ENCODE measurements around the gene PLB1.

The PLB1 gene

GRCh38 chr2:28587526-28588291 lies 91.8 kb downstream of the PLB1 start:
- Histone ChIP-seq H3F3A (ENCODE audit: low read depth) (no peaks in the 10 kb centered on the region), H3K4me2 (ENCODE audit: low read depth, low read length, poor library complexity, severe bottlenecking) (peak overlapping the region; percentile 38), H3K9ac (ENCODE audit: low read depth, low read length, poor library complexity, severe bottlenecking) (no peak overlapping the region), H3K4me1 (ENCODE audit: insufficient read depth, low read length, poor library complexity, severe bottlenecking) (peaks cover 17% of the 10 kb centered on the region), H2AFZ (ENCODE audit: low read length) (no peak overlapping the region), H3K79me2 (ENCODE audit: insufficient read depth, low read length) (no peaks in the 10 kb centered on the region), H4K20me1 (ENCODE audit: insufficient read depth, low read length, poor library complexity, severe bottlenecking) (no peaks in the 10 kb centered on the region), H3K9me2 (replicated peaks; ENCODE audit: low read depth, low read length) (no peaks in the 10 kb centered on the region), H3K9me3 (ENCODE audit: insufficient read depth, low read depth, low read length) (no peaks in the 10 kb centered on the region), H3K36me3 (ENCODE audit: insufficient read depth, low read length) (no peaks in the 10 kb centered on the region), H3K4me3 (ENCODE audit: low read length, poor library complexity, severe bottlenecking) (no peak overlapping the region), H3K27me3 (ENCODE audit: insufficient read depth, low read length, poor library complexity, severe bottlenecking) (no peaks in the 10 kb centered on the region)
- TF ChIP-seq EZH2phosphoT487 (IDR thresholded peaks at IDR 0.05; ENCODE audit: borderline replicate concordance) = no peak
- TF ChIP-seq, protein P1, sequence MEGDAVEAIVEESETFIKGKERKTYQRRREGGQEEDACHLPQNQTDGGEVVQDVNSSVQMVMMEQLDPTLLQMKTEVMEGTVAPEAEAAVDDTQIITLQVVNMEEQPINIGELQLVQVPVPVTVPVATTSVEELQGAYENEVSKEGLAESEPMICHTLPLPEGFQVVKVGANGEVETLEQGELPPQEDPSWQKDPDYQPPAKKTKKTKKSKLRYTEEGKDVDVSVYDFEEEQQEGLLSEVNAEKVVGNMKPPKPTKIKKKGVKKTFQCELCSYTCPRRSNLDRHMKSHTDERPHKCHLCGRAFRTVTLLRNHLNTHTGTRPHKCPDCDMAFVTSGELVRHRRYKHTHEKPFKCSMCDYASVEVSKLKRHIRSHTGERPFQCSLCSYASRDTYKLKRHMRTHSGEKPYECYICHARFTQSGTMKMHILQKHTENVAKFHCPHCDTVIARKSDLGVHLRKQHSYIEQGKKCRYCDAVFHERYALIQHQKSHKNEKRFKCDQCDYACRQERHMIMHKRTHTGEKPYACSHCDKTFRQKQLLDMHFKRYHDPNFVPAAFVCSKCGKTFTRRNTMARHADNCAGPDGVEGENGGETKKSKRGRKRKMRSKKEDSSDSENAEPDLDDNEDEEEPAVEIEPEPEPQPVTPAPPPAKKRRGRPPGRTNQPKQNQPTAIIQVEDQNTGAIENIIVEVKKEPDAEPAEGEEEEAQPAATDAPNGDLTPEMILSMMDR (conservative IDR thresholded peaks at IDR 0.05; ENCODE audit: low read length) = no peak

DNA sequence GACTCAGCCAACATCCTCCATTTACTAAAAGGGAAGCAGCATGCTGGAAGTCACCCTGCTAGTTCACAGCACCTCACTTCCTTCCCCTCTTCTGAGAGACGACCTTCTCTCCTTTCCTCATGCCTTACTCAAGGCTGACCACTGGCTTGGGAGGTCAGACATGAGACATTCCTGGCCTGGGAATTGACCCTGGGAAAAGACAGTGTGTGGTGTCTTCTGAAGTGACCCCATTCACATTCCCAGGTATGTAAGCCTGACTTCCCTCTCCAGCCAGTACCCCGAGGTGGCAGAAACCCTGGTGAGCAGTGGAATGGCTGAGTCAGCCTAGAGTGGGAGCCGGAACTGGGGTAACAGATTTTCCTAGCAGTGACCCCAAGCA lies 92.4 kb downstream of the PLB1 start:
- H3K79me2 ChIP-seq (ENCODE audit: insufficient read depth, low read length) = no peaks in the 10 kb centered on the region
- H3K9me2 ChIP-seq (replicated peaks; ENCODE audit: low read depth, low read length) = no peaks in the 10 kb centered on the region
- no peak for TF ChIP-seq EZH2phosphoT487 (IDR thresholded peaks at IDR 0.05; ENCODE audit: borderline replicate concordance)
- TF ChIP-seq, protein P1 (conservative IDR thresholded peaks at IDR 0.05; ENCODE audit: low read length) = no peak
- H4K20me1 ChIP-seq (ENCODE audit: insufficient read depth, low read length, poor library complexity, severe bottlenecking) = no peaks in the 10 kb centered on the region
- no peak overlapping the region for H3K4me3 ChIP-seq (ENCODE audit: low read length, poor library complexity, severe bottlenecking)
- H3K36me3 ChIP-seq (ENCODE audit: insufficient read depth, low read length) = no peaks in the 10 kb centered on the region
- H3K27me3 ChIP-seq (ENCODE audit: insufficient read depth, low read length, poor library complexity, severe bottlenecking) = no peaks in the 10 kb centered on the region
- no peaks in the 10 kb centered on the region for H3F3A ChIP-seq (ENCODE audit: low read depth)
- no peak overlapping the region for H2AFZ ChIP-seq (ENCODE audit: low read length)
- H3K9ac ChIP-seq (ENCODE audit: low read depth, low read length, poor library complexity, severe bottlenecking) = no peak overlapping the region
- peaks cover 17% of the 10 kb centered on the region for H3K4me1 ChIP-seq (ENCODE audit: insufficient read depth, low read length, poor library complexity, severe bottlenecking)
- H3K9me3 ChIP-seq (ENCODE audit: insufficient read depth, low read depth, low read length) = no peaks in the 10 kb centered on the region
- H3K4me2 ChIP-seq (ENCODE audit: low read depth, low read length, poor library complexity, severe bottlenecking) = no peak overlapping the region

DNA sequence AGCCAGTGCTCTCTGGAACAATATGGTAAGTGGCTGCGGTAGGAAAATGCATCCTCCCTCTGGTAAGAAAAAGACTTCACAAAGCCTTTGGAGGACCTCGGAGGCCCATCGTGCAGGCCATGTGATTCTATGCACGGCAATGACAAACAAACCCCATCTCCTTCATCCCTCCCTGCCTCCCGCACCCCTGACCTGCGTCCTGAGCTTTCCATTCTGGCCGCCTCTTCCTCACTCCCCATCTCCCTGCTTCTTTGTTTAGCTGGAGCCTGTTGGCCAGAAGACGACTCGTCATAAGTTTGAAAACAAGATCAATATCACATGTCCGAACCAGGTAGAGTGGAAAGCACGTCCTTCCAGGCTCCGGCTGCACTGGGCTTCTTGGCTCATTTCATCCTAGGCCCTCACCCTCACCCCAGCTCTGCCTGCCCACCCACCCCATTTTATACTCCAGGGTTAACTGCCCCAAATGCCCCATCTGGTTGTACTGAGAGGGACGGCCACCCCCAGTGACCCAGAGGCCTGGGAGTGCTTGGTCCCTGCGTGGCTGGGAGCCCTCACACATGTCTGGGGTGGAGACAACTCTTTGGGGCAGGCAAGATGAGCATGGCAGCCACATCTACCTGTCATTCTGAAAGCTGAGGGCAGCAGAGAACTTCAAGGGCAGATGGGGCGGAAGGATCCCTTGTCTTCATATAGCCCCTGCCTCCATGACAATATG lies 94.0 kb downstream of the PLB1 start:
- no peak for TF ChIP-seq EZH2phosphoT487 (IDR thresholded peaks at IDR 0.05; ENCODE audit: borderline replicate concordance)
- TF ChIP-seq, protein P1 (conservative IDR thresholded peaks at IDR 0.05; ENCODE audit: low read length) = no peak
- Histone ChIP-seq H3K4me2 (ENCODE audit: low read depth, low read length, poor library complexity, severe bottlenecking) (no peak overlapping the region), H3K9me2 (replicated peaks; ENCODE audit: low read depth, low read length) (no peaks in the 10 kb centered on the region), H3K9me3 (ENCODE audit: insufficient read depth, low read depth, low read length) (no peaks in the 10 kb centered on the region), H3F3A (ENCODE audit: low read depth) (no peaks in the 10 kb centered on the region), H3K36me3 (ENCODE audit: insufficient read depth, low read length) (no peaks in the 10 kb centered on the region), H3K4me1 (ENCODE audit: insufficient read depth, low read length, poor library complexity, severe bottlenecking) (peaks cover 16% of the 10 kb centered on the region), H3K9ac (ENCODE audit: low read depth, low read length, poor library complexity, severe bottlenecking) (no peak overlapping the region), H3K4me3 (ENCODE audit: low read length, poor library complexity, severe bottlenecking) (no peak overlapping the region), H3K79me2 (ENCODE audit: insufficient read depth, low read length) (no peaks in the 10 kb centered on the region), H3K27me3 (ENCODE audit: insufficient read depth, low read length, poor library complexity, severe bottlenecking) (no peaks in the 10 kb centered on the region), H4K20me1 (ENCODE audit: insufficient read depth, low read length, poor library complexity, severe bottlenecking) (no peaks in the 10 kb centered on the region), H2AFZ (ENCODE audit: low read length) (no peak overlapping the region)
